ENCODE results near the gene TECPR2.
A peak's percentile ranks its signal among the peaks of the same experiment; 100 is the strongest.

Gene TECPR2

DNA sequence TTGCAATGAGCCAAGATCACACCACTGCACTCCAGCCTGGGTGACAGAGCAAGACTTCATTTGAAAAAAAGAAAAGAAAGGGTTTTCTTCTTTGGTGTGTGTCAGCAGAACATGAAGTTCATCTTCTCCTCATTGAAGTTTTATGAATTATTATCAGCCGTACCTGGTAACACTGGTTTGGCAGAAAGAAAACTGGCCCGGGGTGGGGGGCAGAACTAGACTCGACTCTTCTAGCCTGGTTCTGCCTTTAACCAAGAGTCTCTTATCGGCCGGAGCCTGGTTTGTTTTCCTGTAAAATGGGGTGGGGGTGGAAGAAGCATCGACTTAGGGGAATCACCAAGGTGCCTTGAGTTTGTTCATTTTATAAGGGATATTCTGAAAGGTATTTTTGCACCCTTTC, 64.1 kb downstream of the TECPR2 start:
- DNase-seq (ENCODE audit: low read depth, low spot score), result no peak

DNA sequence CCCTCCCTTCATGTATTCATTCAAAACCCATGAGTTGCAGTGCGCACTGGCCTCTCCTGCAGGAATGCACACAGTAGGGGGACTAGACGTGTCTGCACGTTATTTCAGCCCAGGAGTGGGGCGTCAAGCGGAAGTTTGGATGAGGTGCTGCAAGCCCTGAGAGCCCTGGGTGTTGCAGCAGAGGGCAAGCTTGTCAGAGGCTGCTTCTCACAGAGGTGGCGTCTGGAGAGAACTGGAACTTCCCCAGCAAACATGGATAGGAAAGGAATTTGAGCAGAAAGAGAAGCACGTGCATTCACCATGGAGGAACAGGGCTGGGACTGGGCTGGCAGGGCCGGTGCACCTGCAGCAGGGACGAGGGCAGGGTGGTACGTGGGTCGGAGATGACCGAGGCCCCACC, 64.9 kb downstream of the TECPR2 start:
- DNase-seq (ENCODE audit: low read depth, low spot score), result no peak

DNA sequence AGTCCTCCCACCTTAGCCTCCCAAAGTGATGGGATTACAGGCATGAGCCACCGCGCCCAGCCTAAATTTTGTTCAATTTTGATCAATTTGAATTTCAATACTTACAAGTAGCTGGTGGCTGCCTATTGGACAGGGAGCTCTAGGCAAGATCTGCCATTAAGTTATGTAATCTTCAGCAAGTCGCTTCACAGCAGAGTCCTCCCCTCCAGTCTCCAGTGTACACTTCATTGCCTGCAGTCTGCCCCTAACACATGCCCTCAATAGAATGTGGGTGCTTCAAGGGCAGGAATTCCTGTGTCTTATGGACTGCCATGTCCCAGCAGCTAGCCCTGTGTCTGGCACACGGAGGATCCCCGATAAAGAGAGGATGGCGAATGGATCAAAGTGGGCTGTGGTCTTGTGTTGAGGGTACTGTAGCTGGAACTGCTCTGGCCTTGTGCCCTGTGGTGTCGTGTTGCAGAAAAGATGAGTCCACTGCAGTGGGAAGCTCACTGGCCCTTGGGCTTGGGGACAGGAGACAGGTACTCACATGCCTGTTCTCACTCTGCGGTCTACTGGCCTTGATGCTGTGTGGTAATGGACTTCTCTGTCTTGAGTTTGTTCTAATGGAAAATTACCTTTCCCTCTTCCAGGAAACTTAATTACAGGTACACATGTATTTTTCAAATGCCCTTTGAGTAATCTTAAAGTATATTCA, 67.6 kb downstream of the TECPR2 start:
- no peak for DNase-seq (ENCODE audit: low read depth, low spot score)

DNA sequence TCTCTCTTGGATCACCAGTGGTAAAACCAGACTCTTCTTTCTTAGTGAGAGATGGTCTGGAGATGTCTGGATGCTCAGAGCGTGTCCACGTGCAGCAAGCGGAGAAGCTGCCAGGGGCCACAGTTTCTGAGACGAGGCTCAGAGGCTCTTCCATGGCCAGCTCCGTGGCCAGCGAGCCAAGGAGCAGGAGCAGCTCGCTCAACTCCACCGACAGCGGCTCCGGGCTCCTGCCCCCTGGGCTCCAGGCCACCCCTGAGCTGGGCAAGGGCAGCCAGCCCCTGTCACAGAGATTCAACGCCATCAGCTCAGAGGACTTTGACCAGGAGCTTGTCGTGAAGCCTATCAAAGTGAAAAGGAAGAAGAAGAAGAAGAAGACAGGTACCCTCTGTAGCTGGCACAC, 69.0 kb downstream of the TECPR2 start:
- no peak for DNase-seq (ENCODE audit: low read depth, low spot score)

DNA sequence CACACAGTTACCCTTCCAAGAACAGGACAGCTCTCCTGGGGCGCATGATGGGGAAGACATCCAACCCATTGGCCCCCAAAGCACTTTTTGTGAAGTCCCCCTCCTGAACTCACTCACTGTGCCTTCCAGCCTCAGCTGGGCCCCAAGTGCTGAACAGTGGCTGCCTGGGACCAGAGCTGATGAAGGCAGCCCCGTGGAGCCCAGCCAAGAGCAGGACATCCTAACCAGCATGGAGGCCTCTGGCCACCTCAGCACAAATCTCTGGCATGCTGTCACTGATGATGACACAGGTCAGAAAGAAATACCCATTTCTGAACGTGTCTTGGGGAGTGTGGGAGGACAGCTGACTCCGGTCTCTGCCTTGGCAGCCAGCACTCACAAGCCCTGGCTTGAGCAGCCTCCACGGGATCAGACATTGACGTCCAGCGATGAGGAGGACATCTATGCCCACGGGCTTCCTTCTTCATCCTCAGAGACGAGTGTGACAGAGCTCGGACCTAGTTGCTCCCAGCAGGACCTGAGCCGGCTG, 72.0 kb downstream of the TECPR2 start:
- no peak for DNase-seq (ENCODE audit: low read depth, low spot score)

DNA sequence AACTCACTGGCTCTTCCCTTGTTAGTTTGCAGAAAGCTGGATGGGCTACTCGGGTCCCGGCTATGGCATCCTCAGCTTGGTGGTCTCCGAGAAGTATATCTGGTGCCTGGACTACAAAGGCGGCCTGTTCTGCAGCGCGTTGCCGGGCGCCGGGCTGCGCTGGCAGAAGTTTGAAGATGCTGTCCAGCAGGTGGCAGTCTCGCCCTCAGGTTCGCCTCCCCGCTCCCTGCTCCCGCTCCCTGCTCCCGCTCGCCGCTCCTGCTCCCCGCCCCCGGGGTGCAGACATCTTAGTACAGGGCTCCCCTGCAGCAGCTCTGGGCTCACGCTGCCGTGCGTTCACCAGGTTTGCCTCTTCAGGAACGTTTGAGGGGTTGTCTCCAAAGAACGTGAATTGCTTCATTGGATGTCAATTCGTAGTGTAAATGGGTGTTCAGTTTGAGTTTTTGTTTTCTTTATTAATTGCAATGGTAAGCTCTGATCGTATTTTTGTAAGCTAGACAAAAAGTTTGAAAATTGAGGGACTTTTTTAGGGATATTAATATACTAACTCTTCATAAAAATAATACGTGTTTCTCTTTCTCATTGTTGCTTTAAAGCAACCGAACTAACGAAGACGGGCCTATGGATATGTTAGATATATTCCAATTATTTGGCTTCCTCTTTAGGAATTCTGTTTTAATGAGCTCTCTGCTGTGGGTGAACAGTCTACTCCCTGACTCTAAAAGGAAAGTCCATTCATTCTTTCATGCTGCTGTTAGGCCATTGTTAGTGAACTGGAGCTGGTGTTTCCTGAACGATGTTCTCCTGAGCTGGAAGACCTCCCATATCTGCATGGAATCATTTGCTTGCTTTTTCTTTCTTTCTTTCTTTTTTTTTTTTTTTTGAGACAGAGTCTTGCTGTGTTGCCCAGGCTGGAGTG, 75.5 kb downstream of the TECPR2 start:
- DNase-seq (ENCODE audit: low read depth, low spot score), result peak; percentile 96

DNA sequence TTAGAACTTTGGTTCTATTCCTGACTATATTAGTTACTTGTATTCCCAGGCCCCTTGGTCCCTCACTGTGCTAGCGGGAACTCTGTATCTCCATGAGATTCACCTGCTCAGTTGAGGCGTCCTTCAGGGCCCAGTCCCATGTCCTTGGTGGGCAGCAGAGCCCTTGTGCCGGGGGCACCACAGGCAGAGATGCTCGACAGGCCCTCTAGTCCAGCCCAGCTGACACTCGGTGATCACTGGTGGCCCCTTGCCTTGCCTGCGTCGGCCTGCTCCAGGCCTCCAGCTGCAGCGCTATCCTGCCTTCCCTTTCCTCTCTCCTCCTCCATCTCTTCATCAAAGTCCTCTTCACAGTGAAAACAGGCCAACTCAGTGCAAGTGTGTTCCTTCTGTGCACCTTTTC, 76.8 kb downstream of the TECPR2 start:
- DNase-seq (ENCODE audit: low read depth, low spot score), result no peak

DNA sequence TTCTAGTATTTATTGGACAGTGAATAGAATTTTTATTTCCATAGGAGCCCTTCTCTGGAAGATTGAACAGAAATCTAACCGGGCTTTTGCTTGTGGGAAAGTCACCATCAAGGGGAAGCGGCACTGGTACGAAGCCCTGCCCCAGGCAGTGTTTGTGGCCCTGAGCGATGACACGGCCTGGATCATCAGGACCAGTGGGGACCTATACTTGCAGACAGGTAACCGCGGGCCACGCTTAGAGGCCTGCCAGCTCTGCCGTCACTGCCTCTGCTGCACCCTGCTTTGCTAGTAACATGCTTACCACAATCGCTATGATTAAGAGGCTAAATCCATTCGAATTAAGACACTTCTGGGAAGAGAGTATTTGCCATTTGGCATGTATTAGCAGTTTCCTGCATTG, 77.7 kb downstream of the TECPR2 start:
- no peak for DNase-seq (ENCODE audit: low read depth, low spot score)

DNA sequence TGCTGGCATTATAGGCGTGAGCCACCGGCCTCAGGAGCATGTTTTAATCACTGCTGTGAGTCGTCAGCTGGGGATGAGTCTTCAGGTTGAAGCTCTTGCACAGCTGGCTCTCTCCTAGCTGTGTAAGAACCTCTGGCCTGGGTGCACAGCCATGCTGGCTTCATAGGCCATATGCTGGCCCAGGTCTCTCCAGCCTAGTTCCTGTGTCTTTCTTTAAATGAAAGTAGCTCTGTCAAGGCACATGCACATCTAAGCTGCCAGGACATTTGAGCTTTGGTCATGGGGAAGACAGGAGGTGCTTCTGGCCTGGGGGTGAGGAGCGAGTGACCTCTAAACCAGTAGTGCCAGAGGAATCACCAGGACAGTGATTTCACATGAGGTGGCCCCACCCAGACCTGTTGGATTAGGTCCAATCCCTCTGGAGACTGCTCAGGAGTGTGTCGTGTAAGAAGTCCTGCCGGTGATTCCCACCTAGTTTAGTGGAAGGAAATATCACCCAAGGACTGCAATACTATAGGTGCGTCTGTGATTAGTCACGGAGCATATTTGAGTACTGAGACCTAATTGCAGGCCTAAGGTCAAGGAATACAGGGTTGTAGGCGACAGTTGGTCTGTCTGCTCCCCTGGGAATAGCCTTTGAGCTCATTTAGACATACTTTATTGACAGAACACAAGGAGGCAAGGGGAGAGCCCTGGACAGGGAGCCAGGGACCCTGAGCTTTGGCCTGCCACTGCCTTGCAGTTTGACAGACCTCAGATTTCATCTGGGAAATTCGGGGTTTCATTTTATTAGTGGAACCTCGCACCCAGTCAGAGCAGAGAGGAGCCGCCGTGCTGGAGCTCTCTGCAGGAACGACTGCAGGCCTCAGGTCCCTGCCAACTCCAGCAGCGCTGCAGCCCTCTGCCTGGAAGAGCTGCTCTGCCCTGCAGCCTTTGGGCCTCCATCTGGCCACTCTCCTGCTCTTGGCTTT, 79.8 kb downstream of the TECPR2 start:
- DNase-seq (ENCODE audit: low read depth, low spot score), result no peak

DNA sequence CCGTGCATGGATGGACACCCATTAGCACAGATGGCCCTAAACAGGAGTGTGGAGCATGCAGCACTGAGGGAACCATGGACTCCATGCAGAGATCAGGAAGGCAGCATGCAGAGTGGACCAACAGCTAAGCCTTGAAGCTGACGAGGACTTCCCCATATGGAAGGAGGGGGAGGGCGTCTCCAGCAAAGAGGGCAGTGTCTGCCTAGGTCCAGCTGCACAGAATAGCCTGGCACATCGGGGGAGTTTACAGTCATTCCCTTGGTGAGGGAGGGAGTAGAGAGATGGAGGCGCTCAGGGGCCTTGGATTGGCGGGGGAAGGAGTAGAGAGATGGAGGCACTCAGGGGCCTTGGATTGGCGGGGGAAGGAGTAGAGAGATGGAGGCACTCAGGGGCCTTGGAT, 82.3 kb downstream of the TECPR2 start:
- no peak for DNase-seq (ENCODE audit: low read depth, low spot score)

DNA sequence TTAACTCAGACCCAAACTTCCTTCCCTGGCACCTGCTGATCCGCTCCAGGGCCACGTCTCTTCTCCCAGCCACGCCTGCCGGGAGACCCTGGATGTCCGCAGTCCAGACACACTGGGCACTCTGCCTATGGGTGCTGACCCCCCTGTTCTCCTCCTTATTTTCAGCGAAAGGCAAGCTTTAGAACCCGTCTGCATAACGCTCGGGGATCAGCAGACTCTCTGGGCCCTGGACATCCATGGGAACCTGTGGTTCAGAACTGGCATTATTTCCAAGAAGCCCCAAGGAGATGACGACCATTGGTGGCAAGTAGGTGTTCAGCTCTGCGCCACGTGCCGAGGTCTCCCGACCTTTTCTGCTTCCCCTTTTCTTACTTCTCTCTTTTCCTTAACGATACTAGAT, 82.9 kb downstream of the TECPR2 start:
- no peak for DNase-seq (ENCODE audit: low read depth, low spot score)

DNA sequence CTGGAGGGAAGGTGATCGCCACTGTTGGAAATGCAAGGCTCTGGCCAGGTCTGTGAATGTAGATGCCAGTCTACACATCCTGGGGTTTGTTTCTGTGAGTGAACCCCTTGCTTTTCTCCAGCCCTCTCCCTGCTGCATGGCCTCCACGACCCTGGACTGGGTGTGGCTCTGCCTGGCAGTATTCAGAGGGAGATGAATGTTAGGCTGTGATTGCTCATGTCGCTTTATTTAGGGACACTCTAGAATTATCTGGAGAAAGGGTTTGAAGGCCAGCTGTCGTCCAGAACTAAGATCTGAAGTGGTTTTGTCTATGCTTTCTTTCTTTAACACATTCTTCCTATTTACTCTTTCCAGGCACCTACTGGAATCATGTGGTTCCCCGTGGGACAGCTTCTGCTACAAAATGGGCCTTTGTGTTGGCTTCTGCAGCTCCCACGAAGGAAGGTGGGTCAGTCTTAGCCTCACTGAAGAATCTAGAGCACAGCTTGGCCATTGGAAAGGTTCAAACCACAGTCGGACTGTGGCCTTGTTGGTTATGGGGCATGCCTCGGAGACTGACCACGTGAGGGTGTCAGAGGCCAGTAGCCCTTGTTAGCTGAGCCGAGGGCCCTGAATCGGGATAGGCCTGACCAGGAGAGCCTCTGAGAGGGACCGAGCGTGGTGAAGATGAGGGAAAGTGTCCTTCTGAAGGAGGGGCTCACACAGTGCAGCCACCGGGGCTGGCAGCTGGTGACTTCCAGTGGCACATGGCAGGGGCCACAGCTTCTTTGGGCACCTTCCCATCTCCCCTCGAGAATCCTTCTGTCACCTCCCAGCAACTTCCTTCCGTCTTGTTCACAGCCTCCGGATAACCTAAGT, 87.7 kb downstream of the TECPR2 start:
- DNase-seq (ENCODE audit: low read depth, low spot score), result no peak

DNA sequence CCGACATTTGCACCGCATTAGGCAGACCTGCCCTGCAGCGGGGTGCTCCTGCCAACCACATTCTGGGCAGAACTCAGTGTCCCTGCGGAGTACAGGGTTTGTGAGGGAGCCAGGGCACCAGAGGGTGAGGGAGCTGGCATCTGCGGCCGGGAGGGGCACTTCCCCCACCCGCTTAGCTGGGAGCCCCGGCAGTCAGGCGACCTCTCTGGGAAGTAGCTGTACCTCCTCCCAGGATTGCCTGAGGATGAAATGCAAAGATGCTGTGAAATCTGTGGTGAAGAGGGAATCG, 88.3 kb downstream of the TECPR2 start:
- DNase-seq (ENCODE audit: low read depth, low spot score), result no peak

DNA sequence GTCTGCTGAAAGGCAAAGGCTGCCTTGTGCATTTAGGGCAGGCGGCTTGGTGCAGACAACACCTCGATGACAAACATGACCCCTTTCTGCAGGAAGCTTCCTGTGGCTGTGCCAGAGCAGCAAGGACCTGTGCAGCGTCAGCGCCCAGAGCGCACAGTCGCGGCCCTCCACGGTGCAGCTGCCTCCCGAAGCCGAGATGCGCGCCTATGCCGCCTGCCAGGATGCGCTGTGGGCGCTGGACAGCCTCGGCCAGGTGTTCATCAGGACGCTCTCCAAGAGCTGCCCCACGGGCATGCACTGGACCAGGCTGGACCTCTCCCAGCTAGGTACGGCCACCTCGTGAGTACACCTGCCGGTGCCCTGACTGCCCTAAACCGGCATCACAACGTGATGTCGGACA, 89.6 kb downstream of the TECPR2 start:
- no peak for DNase-seq (ENCODE audit: low read depth, low spot score)

DNA sequence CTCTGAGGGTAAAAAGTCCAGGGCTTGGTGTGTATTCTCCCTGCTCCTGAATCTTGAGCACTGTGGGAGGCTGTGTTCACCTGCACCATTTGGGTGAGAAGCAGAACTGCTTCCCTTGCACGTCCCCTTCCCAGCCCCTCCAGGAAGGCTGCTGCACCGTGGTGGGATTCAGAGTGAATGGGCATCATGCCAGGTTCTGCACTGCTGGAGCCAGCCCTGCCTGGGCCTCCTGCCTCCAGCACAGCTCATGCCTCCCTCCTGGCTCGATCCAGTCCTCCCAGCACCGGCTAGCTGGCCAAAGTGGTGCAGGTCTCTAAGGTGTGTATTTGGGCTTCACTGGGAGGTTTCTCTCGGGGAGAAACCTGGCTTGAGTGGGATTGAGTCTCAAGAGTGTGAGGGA, 92.0 kb downstream of the TECPR2 start:
- DNase-seq (ENCODE audit: low read depth, low spot score), result no peak

DNA sequence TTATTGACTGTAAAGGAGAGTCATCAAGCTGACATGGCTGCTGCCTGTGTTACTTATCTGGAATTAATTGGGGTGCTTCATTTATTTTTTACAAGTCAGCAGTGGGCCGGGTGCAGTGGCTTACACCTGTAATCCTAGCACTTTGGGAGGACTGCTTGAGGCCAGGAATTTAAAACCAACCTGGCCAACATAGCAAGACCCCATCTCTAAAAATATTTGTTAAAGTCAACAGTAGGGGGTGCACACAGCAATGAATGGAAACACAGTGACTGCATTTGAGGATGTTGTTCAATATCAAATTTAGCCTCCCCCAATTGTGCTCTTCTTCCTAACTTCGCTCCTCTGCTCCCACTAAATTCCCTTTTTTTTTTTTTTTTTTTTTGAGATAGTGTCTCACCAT, 94.8 kb downstream of the TECPR2 start:
- DNase-seq (ENCODE audit: low read depth, low spot score), result no peak

DNA sequence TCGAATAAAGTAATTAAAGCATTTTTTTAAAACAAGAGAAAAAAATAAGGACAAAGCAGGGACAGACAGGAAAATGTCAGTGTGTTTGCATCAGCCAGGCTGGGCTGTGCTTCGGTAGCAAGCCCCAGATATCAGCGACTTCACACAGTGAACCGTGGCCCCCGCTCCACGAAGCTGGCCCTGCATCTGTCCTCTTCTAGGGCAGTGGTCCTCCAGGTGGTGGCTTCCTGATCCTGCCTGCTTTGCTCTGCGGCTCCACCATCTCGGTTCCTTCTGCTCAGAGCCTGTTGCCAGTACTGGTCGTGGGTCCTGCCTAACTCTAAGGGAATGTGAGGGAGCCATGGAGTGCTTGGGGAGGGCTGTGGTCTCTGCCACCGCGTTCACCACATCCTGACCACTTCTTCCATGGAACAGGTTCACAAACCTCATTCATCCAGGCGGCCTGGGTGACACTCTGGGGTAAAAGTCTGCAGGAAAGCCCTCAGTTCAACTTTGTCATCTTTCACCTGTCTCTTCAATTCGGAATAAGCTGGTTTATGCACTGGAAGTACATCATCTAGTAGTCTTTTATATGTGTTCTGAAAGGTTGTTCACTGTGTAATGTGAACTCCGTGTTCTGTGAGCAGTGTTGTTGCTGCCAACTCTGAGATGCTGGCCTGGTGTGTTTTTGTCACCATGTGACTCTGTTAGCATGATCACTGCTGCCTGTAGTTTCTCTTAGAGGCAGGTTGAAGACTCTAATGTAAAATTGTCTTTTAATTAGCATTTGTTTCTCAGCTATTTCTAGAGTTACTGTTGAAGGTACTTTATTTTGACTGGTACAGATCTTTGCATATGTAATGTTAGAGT, 99.0 kb downstream of the TECPR2 start:
- peak; percentile 7 for DNase-seq (ENCODE audit: low read depth, low spot score)

DNA sequence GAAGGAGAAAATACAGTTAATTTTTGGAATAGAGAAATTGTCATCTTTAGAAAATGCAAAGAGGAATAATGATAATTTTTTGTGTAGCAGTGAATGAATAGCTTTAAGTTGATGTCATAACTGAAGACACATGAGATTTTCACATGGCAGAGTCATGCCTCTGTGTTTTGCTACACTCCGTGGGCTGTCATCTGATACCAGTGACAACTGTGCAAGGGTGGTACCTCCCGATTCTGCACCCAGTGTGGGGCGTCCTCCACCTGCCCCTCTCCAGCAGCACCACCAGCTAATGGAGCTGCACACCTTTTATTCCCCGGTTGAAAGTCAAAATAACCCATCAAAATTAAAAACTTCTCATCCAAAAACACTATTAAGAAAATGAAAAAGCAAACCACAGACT, 99.7 kb downstream of the TECPR2 start:
- DNase-seq (ENCODE audit: low read depth, low spot score), result no peak

DNA sequence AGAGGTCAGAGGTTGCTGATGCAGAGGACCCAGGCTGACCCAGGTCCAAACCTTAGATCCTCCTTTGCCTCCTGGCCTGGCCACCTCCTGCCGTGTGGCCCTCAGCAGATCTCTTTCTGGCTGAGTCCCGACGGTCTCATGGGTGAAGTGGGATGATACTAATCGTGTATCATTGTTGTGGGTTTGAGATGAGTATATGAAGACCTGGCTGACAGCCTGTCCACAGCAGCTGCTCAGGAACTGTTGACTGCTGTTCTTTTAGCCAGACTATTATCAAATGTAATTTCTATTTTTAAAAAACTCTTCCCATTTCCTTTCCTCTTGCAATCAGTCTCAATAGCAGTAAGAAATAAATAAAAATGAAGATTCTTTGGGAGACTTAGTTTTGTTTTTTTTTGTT, 101.3 kb downstream of the TECPR2 start:
- DNase-seq (ENCODE audit: low read depth, low spot score), result no peak

DNA sequence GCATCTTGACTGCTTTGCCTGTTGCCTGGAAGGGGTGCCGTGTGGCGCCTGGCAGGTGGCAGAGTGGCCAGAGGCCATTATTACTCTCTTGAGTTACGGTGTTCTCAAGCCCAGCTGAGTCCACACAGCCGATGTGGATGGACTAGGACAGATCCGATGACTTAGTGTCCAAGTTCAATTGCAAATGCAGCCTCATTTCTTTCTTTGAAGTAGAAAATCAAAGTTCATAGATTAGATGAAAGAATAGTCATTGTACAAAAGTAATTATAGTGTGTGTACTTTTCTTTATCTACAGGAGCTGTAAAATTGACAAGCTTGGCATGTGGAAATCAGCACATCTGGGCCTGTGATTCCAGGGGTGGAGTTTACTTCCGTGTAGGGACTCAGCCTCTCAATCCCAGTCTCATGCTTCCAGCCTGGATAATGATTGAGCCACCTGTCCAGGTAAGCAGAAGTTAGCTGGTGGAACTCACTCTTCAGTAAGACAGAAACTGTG, 102.2 kb downstream of the TECPR2 start:
- no peak for DNase-seq (ENCODE audit: low read depth, low spot score)
